Immature natural killer cell (primary cell): Measurements from ENCODE around the gene DEFB114. TPM values are rescaled to one million over a fixed set of nuclear protein-coding genes. Genes with fewer than 3 reads are reported as not detected.

ENCODE experiments used
- DNase-seq, 3 donors: peaks; one replicate each; pipeline ENCODE4 v3.0.0; 2022; ENCODE audit warnings: mixed read lengths in 1 of 3
- H3K27ac Mint-ChIP-seq, 6 donors: one replicate each; pipeline ENCODE4 v1.8.0; 2020; ENCODE audit warnings: mixed read lengths in 6 of 6, mild to moderate bottlenecking in 5 of 6, inconsistent platforms in 4 of 6, moderate library complexity in 3 of 6
- H3K27me3 Mint-ChIP-seq, 3 donors: one replicate each; pipeline ENCODE4 v1.8.0; 2020 to 2021; ENCODE audit warnings: low read depth in 3 of 3, mild to moderate bottlenecking in 3 of 3, mixed read lengths in 3 of 3, moderate library complexity in 3 of 3, inconsistent platforms in 1 of 3
- H3K36me3 Mint-ChIP-seq, 3 donors: one replicate each; pipeline ENCODE4 v1.8.0; 2020; ENCODE audit warnings: mixed read lengths in 3 of 3, inconsistent platforms in 2 of 3, mild to moderate bottlenecking in 2 of 3
- H3K4me1 Mint-ChIP-seq, 2 donors: one replicate each; pipeline ENCODE4 v1.8.0; 2020; ENCODE audit warnings: inconsistent platforms in 2 of 2, mild to moderate bottlenecking in 2 of 2, mixed read lengths in 2 of 2, moderate library complexity in 1 of 2
- H3K4me3 Mint-ChIP-seq, 5 donors: one replicate each; pipeline ENCODE4 v1.8.0; 2020; ENCODE audit warnings: mild to moderate bottlenecking in 5 of 5, mixed read lengths in 5 of 5, inconsistent platforms in 3 of 5, moderate library complexity in 3 of 5
- H3K9me3 Mint-ChIP-seq, 6 donors: one replicate each; pipeline ENCODE4 v1.8.0; 2020; ENCODE audit warnings: mild to moderate bottlenecking in 6 of 6, mixed read lengths in 6 of 6, inconsistent platforms in 4 of 6, moderate library complexity in 3 of 6
- polyA plus RNA-seq, 3 donors: library from polyadenylated mRNA; unstranded; fragments of 300-500 nt; fragmentation: Illumina TruSeq; gene quantifications; one replicate each; pipeline ENCODE4 v1.2.3, GENCODE V29; 2021

Gene DEFB114
- polyA plus RNA-seq = not detected

GRCh38 chr6:49964064-49964463 is at the start of gene DEFB114:
TSS of gene DEFB114 (minus strand) at chr6:49964164. CDS start at chr6:49964105, 59 bp downstream.
- H3K4me1 Mint-ChIP-seq = no peaks in the 10 kb centered on the region
- H3K27me3 Mint-ChIP-seq = no peaks in the 10 kb centered on the region
- no peak within 1 kb of the TSS for H3K27ac Mint-ChIP-seq
- no peak within 1 kb of the TSS for H3K4me3 Mint-ChIP-seq
- no peaks in the 10 kb centered on the region for H3K36me3 Mint-ChIP-seq
- peaks cover 0 to 24% (median 7%) of the 10 kb centered on the region in 6 donors for H3K9me3 Mint-ChIP-seq
- DNase-seq = no peak

- H3K36me3 Mint-ChIP-seq = no peaks in the 10 kb centered on the region
- DNase-seq = no peak
- peaks cover 2 to 23% (median 10%) of the 10 kb centered on the region in 6 donors for H3K9me3 Mint-ChIP-seq
- no peak overlapping the region for H3K27ac Mint-ChIP-seq
- no peak overlapping the region for H3K4me3 Mint-ChIP-seq
- H3K4me1 Mint-ChIP-seq = no peaks in the 10 kb centered on the region
- H3K27me3 Mint-ChIP-seq = no peaks in the 10 kb centered on the region
Observed at GRCh38 chr6:50007819-50008218, 43.9 kb upstream of the DEFB114 start.

- DNase-seq = no peak
- Mint-ChIP-seq H3K36me3 (no peaks in the 10 kb centered on the region), H3K27ac (no peak overlapping the region), H3K9me3 (peaks cover 1 to 25% (median 9%) of the 10 kb centered on the region in 6 donors), H3K27me3 (no peaks in the 10 kb centered on the region), H3K4me3 (no peak overlapping the region), H3K4me1 (no peaks in the 10 kb centered on the region)
Observed at GRCh38 chr6:50003139-50003538, 39.2 kb upstream of the DEFB114 start.

- DNase-seq = no peak
- no peaks in the 10 kb centered on the region for H3K36me3 Mint-ChIP-seq
- H3K27me3 Mint-ChIP-seq = no peaks in the 10 kb centered on the region
- peaks cover 0 to 25% (median 10%) of the 10 kb centered on the region in 6 donors for H3K9me3 Mint-ChIP-seq
- H3K27ac Mint-ChIP-seq = no peak overlapping the region
- no peak overlapping the region for H3K4me3 Mint-ChIP-seq
- no peaks in the 10 kb centered on the region for H3K4me1 Mint-ChIP-seq
Observed at GRCh38 chr6:49995278-49995677, 31.3 kb upstream of the DEFB114 start.

GRCh38 chr6:49988900-49989299 is 24.9 kb upstream of the DEFB114 start:
- Mint-ChIP-seq H3K4me3 (no peak overlapping the region), H3K27ac (no peak overlapping the region), H3K4me1 (no peaks in the 10 kb centered on the region), H3K27me3 (peaks cover 0 to 2% (median 0%) of the 10 kb centered on the region in 3 donors), H3K36me3 (no peaks in the 10 kb centered on the region), H3K9me3 (peaks cover 0 to 32% (median 15%) of the 10 kb centered on the region in 6 donors)
- no peak for DNase-seq

- no peak for DNase-seq
- no peak overlapping the region for H3K4me3 Mint-ChIP-seq
- no peak overlapping the region for H3K27ac Mint-ChIP-seq
- H3K9me3 Mint-ChIP-seq = peaks cover 0 to 23% (median 15%) of the 10 kb centered on the region in 6 donors
- H3K36me3 Mint-ChIP-seq = no peaks in the 10 kb centered on the region
- H3K4me1 Mint-ChIP-seq = no peaks in the 10 kb centered on the region
- H3K27me3 Mint-ChIP-seq = peaks cover 0 to 2% (median 0%) of the 10 kb centered on the region in 3 donors
Observed at GRCh38 chr6:49987749-49988148, 23.8 kb upstream of the DEFB114 start.

GRCh38 chr6:49986551-49986950 is 22.6 kb upstream of the DEFB114 start:
- no peak for DNase-seq
- H3K9me3 Mint-ChIP-seq = peaks cover 1 to 25% (median 15%) of the 10 kb centered on the region in 6 donors
- H3K27me3 Mint-ChIP-seq = peaks cover 0 to 5% (median 0%) of the 10 kb centered on the region in 3 donors
- no peaks in the 10 kb centered on the region for H3K36me3 Mint-ChIP-seq
- H3K4me3 Mint-ChIP-seq = no peak overlapping the region
- no peak overlapping the region for H3K27ac Mint-ChIP-seq
- H3K4me1 Mint-ChIP-seq = no peaks in the 10 kb centered on the region

- peaks cover 0 to 3% (median 0%) of the 10 kb centered on the region in 3 donors for H3K27me3 Mint-ChIP-seq
- H3K27ac Mint-ChIP-seq = no peak overlapping the region
- peaks cover 0 to 8% of the 10 kb centered on the region in 2 donors for H3K4me1 Mint-ChIP-seq
- DNase-seq = no peak
- peaks cover 4 to 30% (median 15%) of the 10 kb centered on the region in 6 donors for H3K9me3 Mint-ChIP-seq
- no peaks in the 10 kb centered on the region for H3K36me3 Mint-ChIP-seq
- no peak overlapping the region for H3K4me3 Mint-ChIP-seq
Observed at GRCh38 chr6:49982046-49982445, 18.1 kb upstream of the DEFB114 start.

- Mint-ChIP-seq H3K27me3 (peaks cover 0 to 3% (median 0%) of the 10 kb centered on the region in 3 donors), H3K4me1 (peaks cover 0 to 8% of the 10 kb centered on the region in 2 donors), H3K27ac (no peak overlapping the region), H3K36me3 (no peaks in the 10 kb centered on the region), H3K4me3 (no peak overlapping the region), H3K9me3 (peaks cover 4 to 30% (median 15%) of the 10 kb centered on the region in 6 donors)
- DNase-seq = no peak
Observed at GRCh38 chr6:49980898-49981297, 16.9 kb upstream of the DEFB114 start.

GRCh38 chr6:49979584-49979983 is 15.6 kb upstream of the DEFB114 start:
- Mint-ChIP-seq H3K36me3 (no peaks in the 10 kb centered on the region), H3K27ac (peak overlapping the region in 1 of 6 donors; percentile 14), H3K4me3 (no peak overlapping the region), H3K9me3 (peaks cover 4 to 30% (median 12%) of the 10 kb centered on the region in 6 donors), H3K4me1 (peaks cover 0 to 8% of the 10 kb centered on the region in 2 donors), H3K27me3 (peaks cover 0 to 3% (median 0%) of the 10 kb centered on the region in 3 donors)
- no peak for DNase-seq

GRCh38 chr6:49978332-49979226 is 14.6 kb upstream of the DEFB114 start:
- Mint-ChIP-seq H3K4me3 (peak overlapping the region in 3 of 5 donors; percentile 27 to 48 (median 29)), H3K27ac (no peak overlapping the region), H3K4me1 (peaks cover 0 to 8% of the 10 kb centered on the region in 2 donors)

GRCh38 chr6:49969605-49970004 is 5.6 kb upstream of the DEFB114 start, which contains the start of gene DEFB113:
TSS of gene DEFB113 (minus strand) at chr6:49969625. CDS start at chr6:49969625, 0 bp downstream.
- Mint-ChIP-seq H3K27ac (no peak within 1 kb of the TSS), H3K27me3 (peaks cover 0 to 2% (median 0%) of the 10 kb centered on the region in 3 donors), H3K4me3 (no peak within 1 kb of the TSS), H3K9me3 (peaks cover 1 to 41% (median 10%) of the 10 kb centered on the region in 6 donors), H3K4me1 (no peaks in the 10 kb centered on the region), H3K36me3 (no peaks in the 10 kb centered on the region)
- no peak for DNase-seq

More at GRCh38 chr6:49978332-49979226, 14.6 kb upstream of the DEFB114 start:
- Mint-ChIP-seq H3K27me3 (peaks cover 0 to 3% (median 0%) of the 10 kb centered on the region in 3 donors), H3K36me3 (no peaks in the 10 kb centered on the region), H3K9me3 (peaks cover 4 to 30% (median 12%) of the 10 kb centered on the region in 6 donors)
- DNase-seq = no peak

- DNase-seq = no peak
- no peaks in the 10 kb centered on the region for H3K4me1 Mint-ChIP-seq
- H3K9me3 Mint-ChIP-seq = peaks cover 1 to 34% (median 8%) of the 10 kb centered on the region in 6 donors
- no peak overlapping the region for H3K4me3 Mint-ChIP-seq
- no peak overlapping the region for H3K27ac Mint-ChIP-seq
- H3K27me3 Mint-ChIP-seq = peaks cover 0 to 2% (median 0%) of the 10 kb centered on the region in 3 donors
- no peaks in the 10 kb centered on the region for H3K36me3 Mint-ChIP-seq
Observed at GRCh38 chr6:49966823-49967222, 2.9 kb upstream of the DEFB114 start.

- Mint-ChIP-seq H3K9me3 (peaks cover 1 to 30% (median 8%) of the 10 kb centered on the region in 6 donors), H3K36me3 (no peaks in the 10 kb centered on the region), H3K27me3 (no peaks in the 10 kb centered on the region), H3K4me1 (no peaks in the 10 kb centered on the region), H3K27ac (no peak overlapping the region), H3K4me3 (no peak overlapping the region)
- DNase-seq = no peak
Observed at GRCh38 chr6:49966334-49966733, 2.4 kb upstream of the DEFB114 start.
